Stimulated activated CD8-positive, alpha-beta memory T cell treated with anti-CD3 and anti-CD28 coated beads, Interleukin-4, amount 100 ng/mL, for 24 hours (primary cell): ENCODE results near the gene SCLY.
"Not testable (repeated sequence)": the region's sequence is repeated elsewhere in the genome, so short reads cannot be mapped to it uniquely, and the experiment has no call there.

Source experiments
- DNase-seq: peaks from one replicate; pipeline ENCODE4 v3.0.0-alpha.2; 2020; ENCODE audit warnings: low read depth

SCLY gene

DNA sequence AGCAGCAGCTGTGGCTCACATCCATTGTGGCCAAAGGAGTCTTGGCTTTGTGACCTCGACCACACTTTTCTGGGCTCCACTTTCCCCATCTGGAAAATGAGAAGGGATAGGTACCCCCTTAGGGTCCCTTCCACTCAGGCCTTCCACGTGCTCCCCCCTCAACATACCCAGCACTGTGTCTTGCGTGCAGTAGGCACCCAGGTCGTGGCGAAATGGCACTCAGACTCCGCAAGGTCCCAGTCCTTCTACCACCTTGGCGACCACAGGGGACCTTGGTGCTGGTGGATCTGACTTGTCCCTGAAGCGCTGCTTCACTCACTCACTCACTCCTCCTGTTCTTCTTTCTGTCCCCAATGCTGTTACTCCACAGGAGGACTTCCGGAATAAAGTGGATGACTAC lies 19.9 kb upstream of the SCLY start:
- DNase-seq, result no peak

DNA sequence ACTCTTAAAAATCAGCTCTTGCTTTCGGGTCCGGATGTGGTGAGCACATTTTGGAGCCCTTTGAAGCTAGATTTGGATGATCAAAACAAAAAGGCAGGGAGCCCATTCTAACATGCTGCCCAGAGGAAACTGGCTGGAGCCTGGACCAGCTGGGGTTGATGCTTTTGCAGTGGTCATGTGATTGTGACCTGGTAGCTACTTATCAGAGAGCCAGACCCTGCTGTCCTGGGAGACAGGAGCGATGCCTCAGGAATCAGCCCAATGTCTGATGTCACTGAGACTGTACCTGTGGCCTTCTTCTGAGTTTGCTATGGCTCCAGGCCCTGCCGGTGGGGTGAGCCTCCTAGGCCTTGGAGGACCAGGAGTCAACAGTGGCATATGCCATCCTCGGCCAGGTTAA lies 18.7 kb upstream of the SCLY start:
- no peak for DNase-seq

DNA sequence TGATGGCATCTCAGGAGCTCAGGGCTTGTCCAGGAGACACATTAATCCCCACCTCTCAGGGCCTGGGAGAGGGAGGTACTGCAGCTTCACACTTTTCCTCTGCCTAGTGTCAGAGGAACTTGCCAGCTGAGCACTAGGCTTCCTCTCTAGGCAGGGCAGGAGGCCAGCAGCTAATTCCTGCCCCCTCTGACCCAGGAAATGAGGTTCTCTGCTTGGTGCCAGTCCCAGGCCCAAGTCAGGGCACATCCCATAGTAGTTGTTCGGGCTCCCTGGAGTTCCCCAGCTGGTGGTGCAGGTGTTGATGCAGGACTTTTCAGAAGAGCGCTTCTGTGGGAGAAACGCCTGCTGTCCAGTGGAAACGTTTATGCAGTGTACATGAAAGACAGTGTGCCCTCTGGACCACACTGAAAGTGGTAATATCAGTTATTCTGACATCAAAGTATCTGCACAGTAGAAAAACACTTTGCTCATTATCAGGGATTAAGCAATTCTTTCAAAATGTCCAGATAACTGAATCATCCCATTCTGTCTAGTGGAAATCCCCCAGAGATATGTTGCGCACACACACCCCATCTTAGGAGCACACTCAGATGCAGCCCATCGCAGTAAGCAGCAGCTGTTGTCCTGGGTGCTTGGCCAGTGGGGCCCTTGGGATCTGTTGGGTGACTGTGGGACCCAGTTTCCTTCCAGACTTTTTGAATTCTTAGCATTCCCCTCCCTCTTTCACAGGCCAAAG lies 17.8 kb upstream of the SCLY start:
- no peak for DNase-seq

DNA sequence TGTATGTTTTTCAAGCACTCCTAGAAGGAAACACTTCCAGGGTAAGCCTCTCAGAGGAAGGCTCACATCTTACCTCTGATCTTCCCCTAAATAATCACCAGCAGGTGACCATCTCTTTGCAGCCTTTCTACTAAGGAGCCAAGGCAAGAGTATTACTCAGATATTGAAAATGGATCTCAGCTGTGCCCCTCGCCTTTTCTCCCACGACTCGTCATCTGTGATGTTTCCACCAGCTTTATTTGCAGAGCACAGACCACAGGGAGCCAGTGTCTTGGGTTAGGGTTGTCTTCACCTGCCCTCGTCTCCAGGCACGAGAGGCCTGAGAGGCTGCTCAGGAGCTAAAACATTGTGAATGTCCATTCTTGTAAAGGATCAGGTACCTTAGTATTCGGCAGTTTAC lies 16.9 kb upstream of the SCLY start:
- DNase-seq, result no peak

DNA sequence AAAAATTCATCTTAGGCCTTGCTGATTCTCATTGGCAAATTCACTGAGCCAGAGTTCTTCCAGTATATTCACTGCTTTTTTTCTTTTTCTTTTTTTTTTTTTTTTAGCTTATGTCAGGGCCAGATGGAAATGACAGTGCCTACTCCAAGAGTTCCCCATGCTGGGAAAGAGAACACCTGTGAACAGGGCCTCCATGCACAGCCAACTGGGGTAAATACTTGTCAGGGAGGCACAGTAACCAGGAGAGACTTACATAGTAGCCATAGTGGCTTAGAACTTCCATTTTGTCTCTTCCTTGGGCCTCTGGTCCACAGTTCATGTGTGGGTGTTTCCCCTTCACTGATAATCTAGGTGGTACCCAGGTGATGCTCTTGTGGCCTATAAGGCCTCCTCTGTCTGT lies 15.2 kb upstream of the SCLY start:
- DNase-seq, result no peak

DNA sequence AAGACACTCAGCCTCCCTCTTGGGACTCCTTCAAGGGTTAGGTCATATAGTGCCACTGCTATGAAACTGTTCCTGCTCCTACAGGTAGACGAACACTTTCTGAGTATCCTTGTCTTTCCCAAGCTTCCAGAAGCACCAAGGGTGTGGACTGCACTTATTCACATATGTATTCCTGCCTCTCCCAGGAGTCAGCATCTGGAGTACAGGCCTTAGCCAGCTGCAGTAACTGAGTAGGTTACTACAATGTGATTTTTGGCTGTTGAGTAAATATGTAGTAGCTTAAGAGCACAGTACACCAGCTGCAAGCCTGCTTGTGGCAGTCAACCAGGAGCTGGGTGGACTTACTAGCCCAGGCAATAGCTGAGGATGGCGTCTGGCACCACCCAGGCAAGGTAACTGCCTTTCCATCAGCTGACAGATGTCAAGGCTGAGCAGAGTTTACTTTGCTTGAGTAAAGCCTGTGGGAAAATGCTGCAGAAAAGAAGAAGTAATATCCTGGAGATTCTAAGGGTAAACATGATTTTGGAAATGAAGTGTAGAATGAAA lies 14.0 kb upstream of the SCLY start:
- DNase-seq, result no peak

DNA sequence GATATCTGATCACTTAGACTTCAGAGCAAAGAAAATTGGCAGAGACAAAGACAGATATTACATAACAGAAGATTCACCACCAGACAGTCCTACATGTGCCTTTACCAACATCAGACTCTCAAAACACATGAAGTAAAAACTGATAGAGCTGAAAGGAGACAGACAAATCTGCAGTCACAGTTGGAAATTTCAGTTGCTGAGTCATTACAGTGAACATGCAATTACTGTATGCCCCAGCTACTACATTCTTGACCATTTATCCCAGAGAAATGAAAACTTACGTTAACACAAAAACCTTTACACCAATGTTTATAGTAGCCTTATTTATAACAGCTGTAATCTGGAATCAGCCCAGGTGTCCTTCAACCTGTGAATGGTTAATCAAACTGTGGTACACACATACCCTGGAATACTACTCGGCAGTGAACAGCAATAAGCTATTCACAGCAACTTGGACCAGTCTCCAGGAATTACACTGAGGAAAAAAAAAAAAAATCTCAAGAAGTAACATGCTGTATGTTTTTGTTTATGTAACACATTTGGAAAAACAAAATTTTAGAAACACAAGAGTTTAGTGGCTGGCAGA lies 7.5 kb upstream of the SCLY start:
- DNase-seq, result no peak

DNA sequence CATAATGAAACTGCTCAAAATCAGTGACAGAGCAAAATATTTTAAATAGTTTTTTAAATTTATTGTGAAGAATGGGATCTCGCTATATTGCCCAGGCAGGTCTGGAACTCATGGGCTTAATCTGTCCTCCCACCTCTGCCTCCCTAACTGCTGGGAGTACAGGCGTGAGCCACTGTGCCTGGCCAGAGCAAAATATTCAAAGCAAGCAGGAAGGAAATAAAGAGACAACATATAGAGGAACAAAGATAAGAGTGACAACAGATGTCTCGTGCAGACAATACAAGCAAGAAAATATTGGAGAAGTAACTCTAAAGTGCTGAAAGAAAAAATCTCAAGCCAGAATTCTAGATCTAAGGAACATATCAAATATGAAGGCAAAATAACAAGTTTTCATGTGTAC lies 5.0 kb upstream of the SCLY start:
- no peak for DNase-seq

DNA sequence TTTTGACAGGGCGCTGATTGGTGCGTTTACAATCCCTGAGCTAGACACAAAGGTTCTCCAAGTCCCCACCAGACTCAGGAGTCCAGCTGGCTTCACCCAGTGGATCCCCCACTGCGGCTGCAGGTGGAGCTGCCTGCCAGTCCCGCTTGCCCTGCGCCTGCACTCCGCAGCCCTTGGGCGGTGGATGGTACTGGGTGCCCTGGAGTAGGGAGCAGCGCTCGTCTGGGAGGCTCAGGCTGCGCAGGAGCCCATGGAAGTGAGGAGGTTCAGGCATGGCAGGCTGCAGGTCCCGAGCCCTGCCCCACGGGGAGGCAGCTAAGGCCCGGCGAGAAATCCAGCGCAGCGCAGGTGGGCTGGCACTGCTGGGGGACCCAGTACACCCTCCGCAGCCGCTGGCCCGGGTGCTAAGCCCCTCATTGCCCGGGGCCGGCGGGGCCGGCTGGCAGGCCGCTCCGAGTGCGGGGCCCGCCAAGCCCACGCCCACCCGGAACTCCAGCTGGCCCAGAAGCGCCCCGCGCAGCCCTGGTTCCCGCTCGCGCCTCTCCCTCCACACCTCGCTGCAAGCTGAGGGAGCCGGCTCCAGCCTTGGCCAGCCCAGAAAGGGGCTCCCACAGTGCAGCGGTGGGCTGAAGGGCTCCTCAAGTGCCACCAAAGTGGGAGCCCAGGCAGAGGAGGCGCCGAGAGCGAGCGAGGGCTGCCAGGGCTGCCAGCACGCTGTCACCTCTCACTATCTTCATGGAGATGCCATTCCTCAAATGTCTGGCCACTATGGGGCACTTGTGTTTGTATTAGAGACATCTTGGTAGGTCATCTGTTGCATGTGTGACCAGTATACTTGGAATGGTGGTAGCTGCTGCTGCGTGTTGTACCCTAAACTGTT lies 2.9 kb upstream of the SCLY start:
- DNase-seq, result not testable (repeated sequence)

DNA sequence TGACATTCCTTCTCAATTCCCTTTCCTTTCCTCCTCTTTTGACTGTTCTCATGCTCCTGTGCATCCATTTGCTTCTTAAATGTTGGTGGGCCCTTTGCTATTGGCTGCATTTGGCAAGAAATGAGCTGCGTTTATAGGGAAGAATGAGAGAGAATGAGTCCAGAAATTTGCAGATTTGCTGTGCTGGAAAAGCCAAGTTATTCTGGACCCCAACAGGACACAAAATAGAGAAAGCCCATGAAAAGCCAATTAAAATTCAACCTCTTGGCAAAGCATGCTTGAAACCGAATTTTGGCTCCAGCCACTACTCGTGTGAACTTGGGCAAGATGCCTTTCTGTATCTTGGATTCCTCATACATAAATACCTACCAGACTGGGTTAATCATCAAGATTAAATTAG lies 1.3 kb upstream of the SCLY start:
- DNase-seq, result no peak

DNA sequence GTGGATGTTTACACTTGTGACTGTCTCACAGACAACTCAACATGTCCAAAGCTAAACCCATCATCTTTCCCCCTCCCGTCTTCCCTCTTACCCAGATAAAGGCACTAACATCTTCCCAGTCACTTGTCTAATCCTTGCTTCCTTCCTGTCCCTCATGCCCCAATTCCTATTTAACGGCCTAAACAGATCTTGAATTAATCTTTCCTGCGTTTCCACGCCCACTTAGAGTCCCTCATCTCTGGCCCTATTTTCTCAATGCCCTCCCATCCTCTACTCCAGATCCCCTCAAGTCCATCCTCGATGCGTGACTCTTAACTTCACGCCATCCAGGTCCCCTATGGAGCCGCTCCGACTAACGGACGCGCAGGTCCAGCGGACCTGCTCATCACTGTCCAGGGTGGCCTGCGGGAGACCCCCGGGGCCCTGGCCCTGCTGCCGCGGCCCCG lies 682 bp upstream of the SCLY start:
- no peak for DNase-seq

DNA sequence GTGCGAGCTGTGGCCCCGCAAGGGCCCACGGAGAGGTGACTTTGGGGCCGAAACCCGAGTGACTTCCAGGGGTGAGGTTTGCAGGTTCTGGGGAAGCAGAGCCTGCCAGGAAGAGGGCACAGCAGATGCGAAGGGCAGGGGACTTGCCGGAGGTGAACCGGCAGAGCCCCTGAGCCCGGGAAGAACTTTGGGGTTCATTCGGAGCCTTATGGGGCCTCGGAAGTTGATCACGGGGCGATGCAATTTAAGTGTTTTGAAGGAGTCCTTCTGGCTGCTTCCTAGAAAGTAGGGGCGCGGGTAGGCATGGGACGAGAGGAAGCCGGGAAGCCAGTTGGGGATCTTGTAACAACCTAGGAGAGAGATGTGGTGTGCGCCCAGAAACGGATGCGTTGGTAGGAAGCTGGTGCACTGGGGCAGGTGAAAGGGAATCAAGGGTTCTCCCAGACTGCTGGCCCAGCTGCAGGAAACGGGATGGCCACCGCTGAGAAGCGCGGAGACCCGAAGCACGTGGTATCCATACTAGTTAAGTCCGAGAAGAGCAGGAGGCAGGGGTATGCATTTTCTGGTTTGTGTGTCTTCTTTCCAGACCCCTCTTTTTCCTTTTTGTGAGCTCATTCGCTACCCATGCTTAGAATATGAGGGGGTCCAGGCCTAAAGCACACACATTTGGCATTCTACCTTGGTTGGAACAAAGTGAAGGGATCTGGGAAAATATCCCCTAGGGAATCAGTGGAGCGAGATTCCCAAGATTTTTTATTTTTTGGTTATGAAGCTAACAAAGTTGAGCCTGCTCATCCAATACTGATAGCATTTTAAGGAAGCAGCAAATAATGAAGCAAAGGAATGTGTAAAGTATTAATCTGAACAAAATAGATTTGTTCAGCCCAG lies 758 bp downstream of the SCLY start:
- DNase-seq, result no peak

DNA sequence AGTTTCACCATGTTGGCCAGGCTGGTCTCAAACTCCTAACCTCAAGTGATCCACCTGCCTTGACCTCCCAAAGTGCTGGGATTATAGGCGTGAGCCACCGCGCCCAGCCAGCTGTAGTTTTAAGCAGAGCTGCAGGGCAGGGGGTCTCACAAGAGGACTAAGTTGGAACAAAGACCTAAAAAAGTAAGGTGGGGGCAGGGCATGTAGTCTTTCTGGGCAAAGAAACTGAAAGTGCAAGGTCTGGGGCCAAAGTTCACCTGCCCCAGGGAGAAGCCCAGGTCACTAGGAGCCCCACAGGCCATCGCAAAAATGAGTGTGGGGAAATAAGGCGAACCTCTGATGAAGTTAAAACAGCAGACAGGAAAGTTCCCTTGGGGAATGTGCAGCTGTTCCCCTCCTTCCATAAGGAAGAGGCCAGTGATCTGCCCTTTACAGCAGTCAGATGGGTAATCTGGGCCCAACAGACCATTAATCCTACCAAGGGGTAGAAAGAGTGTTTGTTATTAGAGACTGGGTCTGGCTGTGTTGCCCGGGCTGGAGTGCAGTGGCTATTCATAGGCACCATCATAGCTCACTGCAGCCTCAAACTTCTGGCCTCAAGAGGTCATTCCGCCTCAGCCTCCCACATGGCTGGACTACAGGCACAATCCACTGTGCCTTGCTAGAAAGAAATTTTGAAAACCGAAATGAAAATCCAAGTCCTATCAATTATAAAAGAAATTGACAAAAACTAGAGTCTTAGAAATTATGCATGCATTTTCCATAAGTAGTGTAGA lies 2.8 kb downstream of the SCLY start:
- no peak for DNase-seq

DNA sequence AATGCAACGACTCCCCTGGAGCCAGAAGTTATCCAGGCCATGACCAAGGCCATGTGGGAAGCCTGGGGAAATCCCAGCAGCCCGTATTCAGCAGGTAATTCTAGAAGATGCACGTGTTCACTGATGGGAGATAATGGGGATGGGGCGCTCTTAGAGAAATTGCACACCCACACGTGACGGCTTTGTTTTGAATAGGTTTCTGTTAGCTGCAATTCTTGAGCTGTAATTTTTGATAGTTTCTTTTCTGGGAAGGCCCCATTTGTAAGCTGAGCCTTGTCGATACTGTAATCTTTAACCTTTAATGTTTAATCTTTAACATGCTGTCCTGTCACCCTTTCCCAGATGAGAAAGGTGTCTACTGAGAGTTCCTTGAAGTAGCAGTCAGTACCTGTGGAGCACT lies 3.6 kb downstream of the SCLY start:
- DNase-seq, result no peak

DNA sequence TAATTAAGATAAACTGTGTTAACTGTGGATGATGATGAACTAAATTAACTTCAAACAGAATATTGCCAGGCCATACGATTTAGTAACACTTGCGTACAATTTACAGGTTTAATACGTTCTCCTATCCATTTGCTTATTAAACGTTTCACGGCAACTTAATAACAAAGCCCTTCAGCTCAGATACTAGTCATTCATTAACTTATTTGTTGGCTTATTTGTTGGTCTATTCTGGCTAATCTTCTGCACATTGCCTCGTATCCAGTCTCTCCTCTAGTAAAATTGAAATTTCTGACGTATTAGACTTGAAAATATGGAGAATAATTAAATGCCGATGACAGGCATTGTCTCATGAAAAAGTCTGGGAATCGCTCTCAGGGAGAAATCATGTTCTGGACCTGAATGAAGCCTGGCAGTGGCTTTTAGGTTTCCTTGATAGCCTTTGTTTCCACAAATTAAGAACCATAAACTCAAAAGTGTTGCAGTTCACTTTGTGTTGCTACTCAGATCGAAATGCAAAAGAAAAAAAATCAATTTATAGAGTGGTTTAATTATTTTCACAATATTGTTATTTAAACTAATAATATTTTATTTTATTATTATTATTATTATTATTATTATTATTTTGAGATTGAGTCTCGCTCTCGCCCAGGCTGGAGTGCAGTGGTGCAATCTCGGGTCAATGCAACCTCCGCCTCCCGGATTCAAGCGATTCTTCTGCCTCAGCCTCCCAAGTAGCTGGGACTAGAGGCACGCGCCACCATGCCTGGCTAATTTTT lies 4.5 kb downstream of the SCLY start:
- no peak for DNase-seq

DNA sequence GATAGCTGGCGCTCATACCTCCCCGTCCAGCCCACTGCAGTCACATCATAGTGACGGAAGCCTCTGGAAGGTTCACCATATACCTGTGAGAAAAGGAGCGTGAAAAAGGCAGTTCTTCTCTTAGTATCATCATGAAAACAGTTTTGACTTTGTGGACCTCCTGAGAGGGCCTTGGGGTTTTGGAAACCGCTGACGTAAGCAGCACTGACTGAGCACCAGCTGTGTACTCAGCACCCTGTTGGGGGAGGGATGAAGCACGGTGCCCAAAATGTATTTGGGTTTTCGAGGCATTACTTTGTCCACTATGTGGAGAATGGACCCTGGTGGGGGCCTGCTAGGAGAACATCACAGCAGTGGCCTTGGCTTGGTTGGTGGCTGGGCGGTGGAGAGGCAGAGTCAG lies 5.4 kb downstream of the SCLY start:
- DNase-seq, result no peak

DNA sequence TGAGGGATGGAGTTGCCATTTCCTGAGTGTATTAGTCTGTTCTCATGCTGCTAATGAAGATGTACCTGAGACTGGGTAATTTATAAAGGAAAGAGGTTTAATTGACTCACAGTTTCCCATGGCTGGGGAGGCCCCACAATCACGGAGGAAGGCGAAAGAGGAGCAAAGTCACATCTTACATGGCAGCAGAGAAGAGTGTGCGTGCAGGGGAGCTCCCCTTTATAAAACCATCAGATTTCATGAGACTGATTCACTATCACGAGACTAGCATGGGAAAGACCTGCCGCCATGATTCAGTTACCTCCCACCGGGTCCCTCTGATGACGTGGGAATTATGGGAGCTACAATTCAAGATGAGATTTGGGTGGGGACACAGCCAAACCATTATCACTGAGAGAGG lies 5.9 kb downstream of the SCLY start:
- DNase-seq, result not testable (repeated sequence)

DNA sequence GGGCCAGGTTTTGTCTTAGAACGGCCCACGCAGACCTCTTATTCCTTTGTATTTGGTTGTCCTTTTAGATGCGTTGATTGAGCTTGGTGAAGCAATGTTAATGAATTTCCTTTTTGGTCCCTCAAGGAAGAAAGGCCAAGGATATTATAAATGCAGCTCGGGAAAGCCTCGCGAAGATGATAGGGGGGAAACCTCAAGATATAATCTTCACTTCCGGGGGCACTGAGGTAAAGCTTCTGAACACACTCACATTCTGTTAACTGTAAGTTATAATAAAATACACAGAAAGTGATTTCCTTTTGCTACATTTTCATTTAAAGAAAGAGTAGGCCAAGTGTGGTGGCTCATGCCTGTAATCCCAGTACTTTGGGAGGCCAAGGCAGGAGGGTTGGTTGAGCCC lies 7.1 kb downstream of the SCLY start:
- no peak for DNase-seq

DNA sequence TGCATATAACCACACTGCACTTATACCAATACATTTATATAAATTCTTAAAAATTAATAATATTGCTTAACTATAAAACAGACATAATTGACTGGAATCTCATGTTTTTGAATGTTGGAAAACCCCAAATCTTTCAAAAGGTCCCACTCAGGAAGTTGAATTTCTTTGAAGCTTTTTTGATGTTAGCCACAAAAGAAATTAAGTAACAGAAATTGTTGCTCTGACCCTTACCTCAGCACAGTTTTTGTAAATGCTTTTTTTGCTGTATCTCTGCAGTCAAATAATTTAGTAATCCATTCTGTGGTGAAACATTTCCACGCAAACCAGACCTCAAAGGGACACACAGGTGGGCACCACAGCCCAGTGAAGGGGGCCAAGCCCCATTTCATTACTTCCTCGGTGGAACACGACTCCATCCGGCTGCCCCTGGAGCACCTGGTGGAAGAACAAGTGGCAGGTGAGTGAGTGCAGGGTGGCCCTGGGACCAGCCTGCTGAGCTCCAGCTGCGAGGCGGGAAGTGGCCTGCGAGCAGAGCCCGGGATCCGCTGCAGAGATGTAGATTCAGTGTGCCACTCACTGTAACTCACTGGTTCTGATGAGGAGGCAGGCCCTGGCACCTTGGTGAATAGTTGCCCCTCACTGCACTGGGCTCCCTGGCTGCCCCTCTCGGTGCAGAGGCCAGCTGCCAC lies 8.4 kb downstream of the SCLY start:
- DNase-seq, result no peak

DNA sequence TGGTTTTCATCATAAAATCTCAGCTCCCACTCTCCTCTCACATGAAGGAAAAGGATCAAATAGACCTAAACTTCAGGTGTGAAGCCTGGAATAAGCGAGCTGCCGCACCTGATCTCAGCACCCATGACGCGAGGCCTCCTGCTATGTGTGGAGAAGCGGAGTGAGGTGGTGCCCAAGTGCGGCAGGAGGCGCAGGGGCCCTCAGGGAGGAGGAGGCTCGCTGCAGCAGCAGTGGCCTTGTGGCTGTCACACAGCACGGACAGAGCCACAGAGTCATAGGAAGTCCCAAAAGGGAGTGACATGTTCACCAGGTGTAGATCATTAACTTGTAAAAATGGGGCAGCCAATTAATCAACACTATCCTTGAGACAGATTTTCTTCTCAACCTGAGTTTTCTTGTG lies 9.1 kb downstream of the SCLY start:
- DNase-seq, result no peak
